Mammary epithelial cell (primary cell): Measurements from ENCODE around the gene GGCX.

Experiments used
- EZH2 ChIP-seq: IDR thresholded peaks from 2 replicates; pipeline ENCODE4 v1.6.1; 2012; ENCODE audit warnings: low read length, inconsistent platforms, borderline replicate concordance
- TF ChIP-seq, protein P1 (sequence below), 2 donors: IDR thresholded peaks in 1 of 2; conservative IDR thresholded peaks in 1 of 2; 2 replicates each; pipeline ENCODE4 v1.5.1; 2011 to 2012; ENCODE audit warnings: inconsistent platforms in 2 of 2, low read length in 2 of 2, mild to moderate bottlenecking in 2 of 2, control low read depth in 1 of 2, low read depth in 1 of 2; ENCODE audit not compliant: insufficient read depth in 1 of 2; ENCODE audit errors: extremely low read depth in 1 of 2

DNA sequence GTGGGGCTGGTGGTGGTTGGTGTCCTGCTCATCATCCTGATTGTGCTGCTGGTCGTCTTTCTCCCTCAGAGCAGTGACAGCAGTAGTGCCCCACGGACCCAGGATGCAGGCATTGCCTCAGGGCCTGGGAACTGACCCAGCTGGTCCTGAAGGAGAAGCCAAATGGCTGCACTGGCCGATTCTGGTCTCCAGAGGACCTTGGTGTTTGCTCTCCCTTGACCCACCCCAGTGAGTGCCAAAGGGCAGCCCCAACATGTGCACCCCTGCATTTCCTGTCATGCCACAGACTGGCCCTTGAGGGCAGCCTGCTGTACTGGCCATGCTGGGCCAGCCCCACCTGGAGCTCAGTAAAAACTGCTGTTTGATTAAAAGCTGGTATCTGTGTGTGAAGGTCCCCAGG is 31.7 kb upstream of the GGCX start:
- TF ChIP-seq, protein P1, sequence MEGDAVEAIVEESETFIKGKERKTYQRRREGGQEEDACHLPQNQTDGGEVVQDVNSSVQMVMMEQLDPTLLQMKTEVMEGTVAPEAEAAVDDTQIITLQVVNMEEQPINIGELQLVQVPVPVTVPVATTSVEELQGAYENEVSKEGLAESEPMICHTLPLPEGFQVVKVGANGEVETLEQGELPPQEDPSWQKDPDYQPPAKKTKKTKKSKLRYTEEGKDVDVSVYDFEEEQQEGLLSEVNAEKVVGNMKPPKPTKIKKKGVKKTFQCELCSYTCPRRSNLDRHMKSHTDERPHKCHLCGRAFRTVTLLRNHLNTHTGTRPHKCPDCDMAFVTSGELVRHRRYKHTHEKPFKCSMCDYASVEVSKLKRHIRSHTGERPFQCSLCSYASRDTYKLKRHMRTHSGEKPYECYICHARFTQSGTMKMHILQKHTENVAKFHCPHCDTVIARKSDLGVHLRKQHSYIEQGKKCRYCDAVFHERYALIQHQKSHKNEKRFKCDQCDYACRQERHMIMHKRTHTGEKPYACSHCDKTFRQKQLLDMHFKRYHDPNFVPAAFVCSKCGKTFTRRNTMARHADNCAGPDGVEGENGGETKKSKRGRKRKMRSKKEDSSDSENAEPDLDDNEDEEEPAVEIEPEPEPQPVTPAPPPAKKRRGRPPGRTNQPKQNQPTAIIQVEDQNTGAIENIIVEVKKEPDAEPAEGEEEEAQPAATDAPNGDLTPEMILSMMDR (conservative IDR thresholded peaks at IDR 0.05 in 1 of 2, IDR thresholded peaks at IDR 0.05 in 1 of 2; ENCODE audit: extremely low read depth in 1 of 2, insufficient read depth in 1 of 2, low read depth in 1 of 2, low read length in 2 of 2), result no peak
- TF ChIP-seq EZH2, result no peak
